NCI-H69 (cell line): ENCODE results near the gene SELL.
"Not testable (repeated sequence)": the region's sequence is repeated elsewhere in the genome, so short reads cannot be mapped to it uniquely, and the experiment has no call there.

Source experiments
- DNase-seq: peaks from one replicate; lab custom pipeline; 2025; lab: John Stamatoyannopoulos, UW

The SELL gene

GRCh38 chr1:169711469-169712308 is at the start of gene SELL:
Gene SELL, minus strand, starts transcription at chr1:169711620. Its CDS starts 122 bp downstream, at chr1:169711498.
- peak; percentile 76 for DNase-seq

GRCh38 chr1:169759038-169759437 is 47.6 kb upstream of the SELL start:
- no peak for DNase-seq

DNA sequence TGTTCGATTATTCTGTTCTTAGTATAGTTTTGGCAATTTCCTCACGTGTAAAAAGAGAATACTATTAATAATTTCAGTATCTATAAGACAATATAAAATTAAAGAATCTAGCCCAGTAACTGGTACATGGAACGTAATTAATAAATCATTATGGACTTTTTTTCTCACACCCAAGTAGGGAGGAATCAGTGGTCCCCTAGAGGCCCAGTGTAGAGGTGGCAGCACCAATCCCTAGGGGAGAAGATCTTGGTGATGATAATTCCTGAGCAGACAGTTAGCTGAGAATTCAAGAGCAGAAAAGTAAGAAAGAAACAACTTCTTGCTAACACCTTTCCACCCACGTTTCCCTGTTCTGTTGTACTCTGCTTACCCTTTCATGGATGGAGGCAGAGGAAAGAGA is 42.1 kb upstream of the SELL start:
- DNase-seq, result no peak

- no peak for DNase-seq
These were observed 38.6 kb upstream of the SELL start for GRCh38 chr1:169750041-169750440.

DNA sequence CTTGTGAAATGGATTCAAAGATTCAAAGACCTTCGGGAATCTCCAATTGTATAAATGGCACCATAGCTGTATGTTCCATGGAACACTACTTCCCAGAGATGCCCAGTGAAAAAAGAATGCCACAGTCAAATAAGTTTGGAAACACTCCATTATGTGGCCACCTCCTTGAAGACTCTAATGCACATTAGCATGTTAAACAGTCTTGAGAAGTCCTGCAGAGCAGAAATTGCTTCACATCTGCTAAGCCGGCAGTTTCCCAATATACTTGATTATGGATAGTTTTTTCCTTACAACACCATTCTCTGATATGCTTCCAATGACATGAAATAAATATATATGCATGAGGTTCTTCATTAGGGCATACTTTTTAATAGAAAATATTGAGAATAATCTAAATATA is 35.1 kb upstream of the SELL start:
- DNase-seq, result no peak

DNA sequence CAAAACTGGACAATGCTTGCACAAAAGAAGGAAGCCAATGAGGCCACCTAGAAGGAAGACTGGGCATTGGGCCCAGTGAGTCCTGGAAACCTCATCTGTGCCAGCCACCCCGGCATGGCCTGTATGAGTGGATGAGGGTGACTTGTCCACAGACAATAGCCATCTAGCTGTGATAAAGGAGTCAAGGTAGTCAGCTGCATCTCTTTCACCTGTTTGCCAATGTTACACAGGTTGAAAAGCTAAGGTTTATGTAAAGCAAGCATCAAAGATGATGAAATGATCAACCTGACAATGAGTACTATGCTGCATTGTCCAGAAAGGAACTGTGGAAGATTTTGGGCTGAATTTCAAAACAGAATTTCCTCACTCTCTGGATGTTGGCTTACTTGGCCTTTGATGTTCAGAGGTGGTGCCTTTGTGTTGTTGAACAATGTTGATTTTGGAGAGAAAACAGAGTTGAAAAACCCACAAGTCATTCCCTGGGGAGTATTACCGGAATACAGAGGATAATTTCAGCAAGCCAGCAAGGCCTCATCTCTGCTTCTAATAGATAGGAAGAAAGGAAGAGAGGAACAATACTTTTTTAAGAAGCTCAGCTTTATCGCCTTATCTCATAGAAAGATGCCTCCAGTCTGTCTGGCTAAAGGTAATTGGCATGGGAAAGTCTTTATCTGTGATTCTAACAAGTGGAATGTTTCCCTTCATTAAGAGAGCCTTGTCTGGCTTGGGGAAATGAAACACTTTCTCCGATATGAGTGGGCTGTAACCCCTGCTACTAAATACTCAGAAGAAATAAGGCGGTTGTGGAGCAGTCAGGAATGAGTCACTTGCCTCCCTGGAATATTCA is 33.8 kb upstream of the SELL start:
- no peak for DNase-seq

- no peak for DNase-seq
These were observed 30.4 kb upstream of the SELL start for GRCh38 chr1:169741666-169742394.

DNA sequence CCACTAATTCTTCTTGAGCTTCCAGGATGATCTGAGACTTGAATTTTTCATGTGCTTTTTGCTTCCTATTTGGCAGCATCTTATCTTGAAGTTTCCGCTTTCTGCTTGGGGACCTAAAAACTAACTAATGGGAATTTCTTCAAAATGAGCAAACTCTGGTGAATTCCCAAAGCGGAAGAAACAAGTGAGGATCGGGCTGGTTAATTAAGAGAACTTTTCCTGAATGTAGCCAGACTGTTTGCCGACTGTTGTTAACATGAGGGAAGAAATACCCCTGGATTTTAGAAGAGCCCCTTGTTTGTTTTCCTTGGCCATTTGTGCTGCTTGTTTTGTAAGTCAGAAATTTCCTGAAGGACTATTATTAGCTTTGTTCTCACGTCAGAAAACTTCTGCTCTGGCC is 28.6 kb upstream of the SELL start:
- DNase-seq, result no peak

GRCh38 chr1:169733924-169734323 is 22.5 kb upstream of the SELL start, which contains the start of gene SELE:
Gene SELE, minus strand, starts transcription at chr1:169734079. Its CDS starts 467 bp downstream, at chr1:169733612.
- DNase-seq, result no peak

DNA sequence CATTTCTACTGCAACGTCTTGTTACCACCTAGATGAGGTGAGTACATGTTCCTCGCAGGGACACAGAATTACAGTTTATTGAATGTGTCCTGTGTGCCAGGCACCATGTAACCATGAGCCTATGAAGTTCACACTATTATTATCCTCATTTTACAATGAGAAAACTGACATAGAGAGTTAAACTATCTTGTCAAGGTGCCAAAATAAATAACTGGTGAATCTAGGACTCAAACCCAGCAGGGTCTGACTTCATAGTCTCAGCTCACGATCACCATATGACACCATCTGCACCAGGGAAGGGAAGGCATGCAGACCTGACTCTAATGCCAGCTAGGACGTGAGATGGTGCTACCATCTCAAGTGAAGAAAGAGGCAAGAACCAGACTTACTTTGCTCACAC is 20.0 kb upstream of the SELL start:
- peak; percentile 74 for DNase-seq

DNA sequence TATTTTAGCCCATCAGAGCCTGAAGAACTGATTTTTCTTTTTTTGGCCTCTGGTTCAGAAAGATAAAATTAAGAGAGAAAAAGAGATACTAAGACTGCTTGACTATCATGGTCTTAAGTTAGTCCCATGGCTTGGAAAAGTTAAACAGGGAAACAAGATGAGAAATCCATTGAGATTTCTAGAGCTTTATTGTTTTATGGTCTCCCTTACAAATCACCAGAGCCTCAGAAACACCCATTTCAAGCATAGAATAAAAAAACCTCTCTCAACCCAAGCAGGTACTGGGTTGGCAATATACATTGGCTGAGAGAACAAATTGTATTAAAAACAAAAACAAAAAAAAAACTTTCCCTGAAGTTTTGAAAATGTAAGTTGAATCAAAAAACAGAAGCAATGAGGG is 18.6 kb upstream of the SELL start:
- no peak for DNase-seq

GRCh38 chr1:169727307-169727706 is 15.9 kb upstream of the SELL start:
- no peak for DNase-seq

GRCh38 chr1:169726851-169727250 is 15.4 kb upstream of the SELL start:
- no peak for DNase-seq

DNA sequence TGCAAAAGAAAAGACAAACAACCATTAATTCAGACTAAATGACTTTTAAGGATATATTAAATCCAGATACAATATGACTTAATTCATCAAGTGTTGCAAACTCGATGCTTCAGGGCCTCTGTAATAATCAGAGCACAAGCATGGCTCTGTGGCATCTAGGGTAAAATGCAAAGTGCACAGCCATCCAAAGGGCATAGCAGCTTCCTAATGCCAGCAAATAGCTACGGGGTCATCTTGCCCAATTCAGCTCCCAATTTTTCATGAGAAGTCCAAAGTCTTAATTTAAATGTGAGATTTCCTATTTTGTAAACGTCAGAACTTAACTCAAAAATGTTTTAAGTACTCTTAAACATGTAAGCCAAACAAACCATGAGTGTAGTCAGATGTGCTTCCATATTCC is 14.5 kb upstream of the SELL start:
- DNase-seq, result no peak

GRCh38 chr1:169724168-169724567 is 12.7 kb upstream of the SELL start:
- DNase-seq, result no peak

DNA sequence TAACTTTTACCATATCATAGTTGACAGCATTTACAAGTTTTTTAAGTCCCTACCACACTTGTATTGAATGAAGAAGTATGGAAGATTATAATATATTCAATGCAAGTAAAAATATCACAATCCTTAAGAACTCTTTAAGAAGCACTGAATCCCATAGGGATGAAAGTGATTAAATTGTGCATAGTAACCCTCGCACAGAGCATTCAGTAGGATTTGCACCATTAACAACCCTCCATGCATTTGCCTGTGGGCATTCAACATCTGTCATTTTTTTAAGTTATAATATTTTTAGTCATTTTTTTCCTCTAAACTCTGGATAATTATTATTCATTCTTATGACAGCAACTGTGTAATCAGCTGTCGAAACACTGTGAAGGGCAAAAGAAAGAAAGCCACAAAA is 12.3 kb upstream of the SELL start:
- DNase-seq, result no peak

- no peak for DNase-seq
These were observed 11.4 kb upstream of the SELL start for GRCh38 chr1:169722779-169723178.

GRCh38 chr1:169715100-169715499 is 3.7 kb upstream of the SELL start:
- DNase-seq, result not testable (repeated sequence)

DNA sequence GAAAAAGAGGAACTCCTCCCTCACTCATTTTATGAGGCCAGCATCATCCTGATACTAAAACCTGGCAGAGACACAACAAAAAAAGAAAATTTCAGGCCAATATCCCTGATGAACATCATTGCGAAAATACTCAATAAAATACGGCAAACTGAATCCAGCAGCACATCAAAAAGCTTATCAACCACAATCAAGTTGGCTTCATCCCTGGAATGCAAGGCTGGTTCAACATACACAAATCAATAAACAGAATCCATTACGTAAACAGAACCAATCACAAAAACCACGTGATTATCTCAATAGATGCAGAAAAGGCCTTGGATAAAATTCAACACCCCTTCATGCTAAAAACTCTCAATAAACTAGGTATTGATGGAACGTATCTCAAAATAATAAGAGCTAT is 1.7 kb upstream of the SELL start:
- not testable (repeated sequence) for DNase-seq

DNA sequence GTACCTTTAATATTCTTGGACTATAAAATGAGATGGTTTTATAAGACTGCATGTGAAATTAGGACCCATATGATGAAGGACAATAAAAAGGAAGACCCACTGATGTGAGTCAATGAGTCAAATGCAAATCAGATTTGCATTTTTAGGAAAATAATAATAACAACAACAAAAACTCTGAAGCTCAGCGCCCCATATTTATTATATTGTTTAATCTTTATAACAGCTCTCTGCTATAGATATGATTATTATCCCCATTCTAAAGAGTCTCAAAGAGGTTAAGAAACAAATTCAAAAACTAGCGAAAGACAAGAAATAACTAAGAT is 850 bp upstream of the SELL start:
- DNase-seq, result no peak

GRCh38 chr1:169708647-169709046 is 2.8 kb downstream of the SELL start:
- DNase-seq, result no peak

DNA sequence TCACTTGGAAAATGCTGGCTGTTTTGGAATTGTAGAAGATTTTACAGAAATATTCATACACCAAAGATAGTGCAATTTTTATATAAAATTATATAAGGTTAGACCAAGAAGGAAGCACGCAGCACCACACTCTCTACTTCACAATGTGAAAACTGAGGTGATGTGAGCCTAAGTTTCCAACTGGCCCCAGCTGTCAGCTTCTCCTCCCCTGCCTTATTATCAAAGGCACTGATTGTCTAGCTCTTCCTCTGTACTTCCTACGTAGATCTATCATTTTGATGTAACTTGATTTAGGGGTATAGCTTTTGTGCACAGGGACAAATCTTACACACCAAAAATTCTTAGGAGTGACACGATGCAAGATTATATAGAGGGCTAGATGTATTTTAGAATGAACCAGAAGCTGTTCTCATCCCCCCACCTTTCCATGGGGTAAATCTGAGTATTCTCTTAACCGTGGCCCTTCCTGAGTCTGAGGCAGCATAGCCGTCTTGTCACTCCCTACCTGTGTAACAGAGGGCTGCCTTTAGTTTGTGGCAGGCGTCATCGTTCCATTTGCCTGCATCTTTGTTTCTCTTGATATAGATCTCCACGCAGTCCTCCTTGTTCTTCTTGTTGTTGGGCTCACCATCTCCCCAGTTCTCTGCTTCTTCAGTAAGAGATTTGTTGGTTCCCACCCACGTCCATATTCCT is 3.4 kb downstream of the SELL start:
- no peak for DNase-seq
